ENCODE measurements around the gene ZBTB44.
A peak's percentile ranks its signal among the peaks of the same experiment; 100 is the strongest.

The ZBTB44 gene

DNA sequence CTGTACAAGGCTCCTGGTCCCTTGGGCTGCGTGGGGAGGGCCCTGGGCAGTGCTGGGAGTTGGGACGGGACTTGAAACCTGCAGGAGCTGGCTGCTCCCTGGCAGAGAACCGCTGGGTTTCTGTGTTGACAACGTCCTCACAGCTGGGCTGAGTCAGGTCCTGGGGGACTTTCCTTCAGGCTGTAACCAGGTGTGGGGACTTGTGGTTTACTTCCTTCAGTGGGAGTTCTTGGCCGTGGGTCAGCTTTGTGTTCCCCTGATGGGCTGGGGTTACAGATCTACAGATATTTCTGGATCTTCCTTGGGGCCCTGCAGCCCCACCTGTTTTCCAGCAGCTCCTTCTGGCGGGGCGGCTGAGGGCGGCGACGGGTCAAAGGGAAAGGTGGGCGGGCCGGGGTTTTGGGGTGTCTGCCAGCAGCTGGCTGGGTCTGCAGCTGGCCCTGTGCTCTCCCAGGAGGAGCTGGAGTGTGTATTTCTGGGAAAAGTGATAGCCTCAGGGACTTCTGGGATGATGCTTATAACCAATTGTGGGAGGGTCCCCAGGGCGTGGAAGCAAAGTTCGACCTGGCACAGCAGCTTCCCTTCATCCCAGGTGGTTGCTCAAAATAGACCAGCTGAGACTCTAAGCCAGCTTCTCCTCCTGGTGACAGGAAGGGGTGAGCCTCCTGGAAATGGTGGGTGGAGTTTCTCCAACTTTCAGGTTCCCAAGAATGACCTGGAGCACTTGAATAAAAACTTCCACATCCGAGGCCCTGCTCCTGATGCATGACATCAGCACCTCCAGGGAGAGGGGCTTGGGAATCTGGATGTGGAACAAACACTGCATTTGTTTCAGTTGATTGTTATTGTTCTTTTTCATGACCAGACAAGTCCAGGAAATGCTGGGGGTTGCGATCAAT is 136.0 kb downstream of the ZBTB44 start:
- no peak overlapping the region for H3K27ac ChIP-seq
- peaks cover 28% of the 10 kb centered on the region for H3K4me1 ChIP-seq
- H3K36me3 ChIP-seq = no peaks in the 10 kb centered on the region
- H3K9me3 ChIP-seq = peaks cover 15% of the 10 kb centered on the region; the same call in 1 of the 2 replicates
- H4K20me1 ChIP-seq = no peaks in the 10 kb centered on the region
- no peaks in the 10 kb centered on the region for H3K27me3 ChIP-seq
- no peak for TF ChIP-seq Cebpa-rat (IDR thresholded peaks at IDR 0.05)
- peak overlapping the region; percentile 72 for H3K4me2 ChIP-seq
- no peak overlapping the region for H3K4me3 ChIP-seq
- no peak overlapping the region for H3K9ac ChIP-seq

DNA sequence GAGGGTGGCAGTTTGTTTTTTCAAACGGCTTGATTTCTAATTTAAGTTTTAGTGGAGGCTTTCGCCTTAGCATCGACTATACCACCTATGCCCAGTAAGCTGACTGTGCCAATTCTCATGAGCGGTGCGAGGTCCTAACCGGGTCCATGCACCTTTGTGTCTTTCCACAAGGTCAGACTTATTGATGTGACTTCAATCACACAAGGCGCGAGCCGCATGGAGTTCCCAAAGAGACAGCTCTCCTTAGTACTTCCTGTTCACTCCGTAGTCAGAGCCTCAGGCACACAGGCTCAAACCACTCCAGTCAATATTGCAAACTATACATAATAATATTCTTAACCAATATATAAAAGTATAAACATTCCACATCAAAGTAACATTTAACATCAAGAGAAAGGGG is 136.9 kb downstream of the ZBTB44 start:
- H3K4me3 ChIP-seq = no peak overlapping the region

More for the DNA sequence above, 136.9 kb downstream of the ZBTB44 start:
- no peak overlapping the region for H3K27ac ChIP-seq
- no peaks in the 10 kb centered on the region for H4K20me1 ChIP-seq
- peaks cover 15% of the 10 kb centered on the region; the same call in 1 of the 2 replicates for H3K9me3 ChIP-seq
- H3K4me2 ChIP-seq = peak overlapping the region; percentile 72
- no peaks in the 10 kb centered on the region for H3K36me3 ChIP-seq
- peaks cover 28% of the 10 kb centered on the region for H3K4me1 ChIP-seq
- H3K9ac ChIP-seq = no peak overlapping the region
- no peak for TF ChIP-seq Cebpa-rat (IDR thresholded peaks at IDR 0.05)
- no peaks in the 10 kb centered on the region for H3K27me3 ChIP-seq

Data from BLaER1 (cell line).